Stomach (tissue), 4 donors: Measurements from ENCODE around the gene BAZ2A.

ENCODE experiments used
- CTCF ChIP-seq, 7 experiments: fragments of 450-650 bp in 4 of 7; fragments of 200-600 bp in 3 of 7; sonication (generic) in 3 of 7; IDR thresholded peaks; one replicate each; pipeline ENCODE4 v1.5.1; 2016 to 2019; ENCODE audit warnings: antibody characterized with exemption in 7 of 7, control low read depth in 2 of 7, mild to moderate bottlenecking in 1 of 7
- EP300 ChIP-seq: sonication (generic); formaldehyde crosslinking; IDR thresholded peaks from one replicate; pipeline ENCODE4 v1.6.1; 2017; ENCODE audit warnings: antibody characterized with exemption
- POLR2A ChIP-seq, 4 donors: fragments of 450-650 bp; IDR thresholded peaks; one replicate each; pipeline ENCODE4 v1.6.1; 2016; ENCODE audit warnings: antibody characterized with exemption in 4 of 4, control low read depth in 2 of 4, mild to moderate bottlenecking in 1 of 4, moderate library complexity in 1 of 4
- POLR2AphosphoS5 ChIP-seq, 3 donors: sonication (generic); formaldehyde crosslinking; IDR thresholded peaks; one replicate each; pipeline ENCODE4 v1.6.1; 2016; ENCODE audit warnings: antibody characterized with exemption in 3 of 3

- no peak for TF ChIP-seq CTCF (IDR thresholded peaks at IDR 0.05)
- no peak for TF ChIP-seq EP300
- no peak for TF ChIP-seq POLR2AphosphoS5 (IDR thresholded peaks at IDR 0.05)
- TF ChIP-seq POLR2A (IDR thresholded peaks at IDR 0.05), result no peak
Measured at GRCh38 chr12:56622535-56622934, 7.6 kb downstream of the BAZ2A start.
